VCaP (cell line): ENCODE results near the gene TMEM42.
"Not testable (repeated sequence)": the region's sequence is repeated elsewhere in the genome, so short reads cannot be mapped to it uniquely, and the experiment has no call there.

Experiments used
- H3K27ac ChIP-seq: fragments of 450-650 bp; 2 replicates; pipeline ENCODE4 v1.5.1; 2017
- CTCF ChIP-seq: fragments of 450-650 bp; conservative IDR thresholded peaks from 2 replicates; pipeline ENCODE4 v1.5.1; 2017; ENCODE audit warnings: mild to moderate bottlenecking, moderate library complexity

Gene TMEM42

DNA sequence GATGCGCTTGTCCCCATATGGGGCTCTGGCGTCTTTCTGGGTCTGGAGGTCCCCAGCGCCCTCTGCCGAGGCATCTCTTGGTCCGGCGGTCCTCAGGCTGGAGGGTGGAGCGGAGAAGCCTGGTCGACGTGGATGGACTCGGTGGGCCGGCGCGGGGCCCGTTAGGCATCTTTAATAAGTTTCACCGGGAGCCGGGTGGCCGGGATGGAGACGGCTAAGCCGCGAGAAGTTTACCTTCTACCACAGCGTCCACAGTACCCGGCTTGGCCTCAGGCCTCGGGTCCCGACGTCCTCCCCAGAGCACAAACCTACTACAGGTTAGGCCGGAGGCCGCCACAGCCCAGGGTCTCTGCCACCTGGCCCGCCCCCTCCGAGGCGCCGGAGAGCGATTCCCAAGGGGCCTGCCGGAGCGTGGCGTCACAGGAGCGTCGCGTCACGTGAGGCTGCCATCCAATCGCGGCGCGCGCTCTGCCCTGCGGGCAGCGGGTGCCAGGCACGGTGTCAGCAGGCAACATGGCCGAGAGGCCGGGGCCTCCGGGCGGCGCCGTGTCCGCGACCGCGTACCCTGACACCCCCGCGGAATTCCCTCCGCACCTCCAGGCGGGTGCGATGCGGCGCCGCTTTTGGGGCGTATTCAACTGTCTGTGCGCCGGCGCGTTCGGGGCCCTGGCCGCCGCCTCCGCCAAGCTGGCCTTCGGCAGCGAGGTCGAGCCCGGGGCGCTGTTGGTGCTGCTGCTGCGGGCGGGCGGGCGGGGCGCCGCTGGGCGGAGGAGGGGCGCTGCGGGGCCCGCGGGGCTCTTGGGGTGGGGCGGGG is at the start of gene TMEM42:
TMEM42 (plus strand) TSS at position 501 of the 814 bp plus-strand sequence; CDS start at position 514, 13 bp downstream.
- TF ChIP-seq CTCF = no peak
- peak within 1 kb of the TSS; percentile 89 for H3K27ac ChIP-seq

- no peak overlapping the region for H3K27ac ChIP-seq
- no peak for TF ChIP-seq CTCF
Measured at GRCh38 chr3:44814751-44815150, 47.0 kb upstream of the TMEM42 start.

- H3K27ac ChIP-seq = not testable (repeated sequence)
Measured at GRCh38 chr3:44816334-44816733, 45.4 kb upstream of the TMEM42 start.

DNA sequence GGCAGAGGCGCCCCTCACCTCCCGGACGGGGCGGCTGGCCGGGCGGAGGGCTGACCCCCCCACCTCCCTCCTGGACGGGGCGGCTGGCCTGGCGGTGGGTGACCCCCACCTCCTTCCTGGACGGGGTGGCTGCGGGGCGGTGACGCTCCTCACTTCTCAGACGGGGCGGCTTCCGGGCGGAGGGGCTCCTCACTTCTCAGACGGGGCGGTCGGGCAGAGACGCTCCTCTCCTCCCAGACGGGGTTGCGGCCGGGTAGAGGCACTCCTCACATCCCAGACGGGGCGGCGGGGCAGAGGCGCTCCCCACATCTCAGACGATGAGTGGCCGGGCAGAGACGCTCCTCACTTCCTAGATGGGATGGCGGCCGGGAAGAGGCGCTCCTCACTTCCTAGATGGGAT is 40.5 kb upstream of the TMEM42 start:
- not testable (repeated sequence) for H3K27ac ChIP-seq

GRCh38 chr3:44825264-44825925 is 36.3 kb upstream of the TMEM42 start:
- TF ChIP-seq CTCF = no peak
- H3K27ac ChIP-seq = no peak overlapping the region

- no peak for TF ChIP-seq CTCF
- H3K27ac ChIP-seq = no peak overlapping the region
Measured at GRCh38 chr3:44827196-44827595, 34.5 kb upstream of the TMEM42 start.

DNA sequence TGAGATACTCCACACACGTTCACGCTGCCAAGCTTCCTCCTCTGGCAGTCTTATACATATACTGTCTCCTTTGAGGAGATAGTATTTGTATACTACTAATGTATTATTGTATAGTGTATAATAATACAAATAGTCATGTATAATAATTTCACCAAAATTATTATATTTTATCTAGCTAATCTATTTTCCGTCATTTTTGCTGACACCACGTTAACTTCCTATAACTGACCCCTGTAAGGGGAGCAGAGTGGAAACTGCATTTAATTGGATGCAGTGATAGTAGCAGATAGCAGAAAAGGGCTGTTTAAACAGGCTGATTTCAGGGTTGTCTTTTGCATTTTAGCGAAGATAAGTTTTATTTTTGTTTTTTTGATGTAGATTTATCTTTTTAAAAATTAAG is 30.5 kb upstream of the TMEM42 start:
- TF ChIP-seq CTCF = no peak
- H3K27ac ChIP-seq = no peak overlapping the region

GRCh38 chr3:44832032-44832431 is 29.7 kb upstream of the TMEM42 start:
- no peak for TF ChIP-seq CTCF
- no peak overlapping the region for H3K27ac ChIP-seq
